Kidney (tissue), 14 donors: Measurements from ENCODE around the gene SELP. TPM values are rescaled to one million over a fixed set of nuclear protein-coding genes. Genes with fewer than 3 reads are reported as not detected.
A peak's percentile ranks its signal among the peaks of the same experiment; 100 is the strongest.

Source experiments
- DNase-seq, 5 donors: peaks; one replicate each; pipeline ENCODE4 v3.0.0-alpha.2; 2013 to 2020
- FAIRE-seq: peaks from 2 replicates; lab custom pipeline; 2012; peaks lifted over from hg19 to GRCh38; lab: Jason Lieb, UNC
- H3K27ac ChIP-seq, 2 donors: one replicate each; pipeline ENCODE4 v1.7.0; 2013; ENCODE audit warnings: low read depth in 2 of 2, low read length in 2 of 2, inconsistent platforms in 1 of 2
- H3K27me3 ChIP-seq: one replicate; pipeline ENCODE4 v1.7.1; 2013; ENCODE audit warnings: low read length, inconsistent platforms; ENCODE audit not compliant: control insufficient read depth, insufficient read depth
- H3K36me3 ChIP-seq, 3 donors: one replicate each; pipeline versions ENCODE4 v1.7.0 to v1.7.1; 2013; ENCODE audit warnings: low read length in 3 of 3, control low read depth in 1 of 3, inconsistent platforms in 1 of 3; ENCODE audit not compliant: insufficient read depth in 3 of 3, control insufficient read depth in 2 of 3
- H3K4me1 ChIP-seq, 3 donors: one replicate each; pipeline versions ENCODE4 v1.7.0 to v1.7.1; 2013; ENCODE audit warnings: low read length in 3 of 3, inconsistent platforms in 1 of 3, low read depth in 1 of 3; ENCODE audit not compliant: control insufficient read depth in 2 of 3, insufficient read depth in 2 of 3
- H3K4me3 ChIP-seq, 3 donors: one replicate each; pipeline versions ENCODE4 v1.7.0 to v1.8.1; 2013; ENCODE audit warnings: low read length in 3 of 3, control low read depth in 1 of 3, inconsistent platforms in 1 of 3
- H3K9ac ChIP-seq, 3 donors: one replicate each; pipeline versions ENCODE4 v1.7.0 to v1.7.1; 2013; ENCODE audit warnings: low read length in 3 of 3, control low read depth in 1 of 3, inconsistent platforms in 1 of 3
- H3K9me3 ChIP-seq, 3 donors: one replicate each; pipeline versions ENCODE4 v1.7.0 to v1.7.1; 2013; ENCODE audit warnings: low read length in 3 of 3, control low read depth in 1 of 3, inconsistent platforms in 1 of 3; ENCODE audit not compliant: control insufficient read depth in 2 of 3, insufficient read depth in 1 of 3
- CTCF ChIP-seq: IDR thresholded peaks from 3 replicates; pipeline ENCODE4 v1.5.1; 2012; ENCODE audit warnings: mild to moderate bottlenecking, moderate library complexity, borderline replicate concordance; ENCODE audit not compliant: insufficient read depth; ENCODE audit errors: extremely low read depth
- intact Hi-C: fragments of 100-400 bp; cut with DNase I; formaldehyde crosslinking; loops from one replicate; pipeline ENCODE4 v1.11.1; 2022
- polyA plus RNA-seq: library from polyadenylated mRNA; stranded (reverse); fragments of 350-450 nt; fragmentation: Illumina TruSeq; extraction: RNeasy Lipid Tissue Mini Kit (QIAGEN cat#74804); gene quantifications from one replicate; pipeline ENCODE4 v1.2.3, GENCODE V29; 2014; ENCODE audit warnings: low read depth, low replicate concordance; ENCODE audit not compliant: insufficient read depth
- total RNA-seq: library from RNA; stranded (reverse); fragmentation: NEBNext Ultra II Directional; extraction: Animal tissue kit (Norgen Biotek cat#: 25700); gene quantifications from one replicate; pipeline ENCODE4 v1.2.1, GENCODE V29; 2021
- donor health status: control.
- donor health status: control.
- donor health status: control.
- donor health status: control.
- donor health status: control.
- donor health status: DM: yes; HTN: yes; CAD: no.
- donor health status: Normal renal cell carcinoma (clear cell type).

The SELP gene
- total and polyA plus RNA-seq, 2 donors from 2014 or later = 12.5 to 19.4 TPM

GRCh38 chr1:169615803-169616202, 14.1 kb downstream of the SELP start:
- no peak for FAIRE-seq
- TF ChIP-seq CTCF = no peak
- no peaks in the 10 kb centered on the region for H3K9me3 ChIP-seq
- intact Hi-C loops = no loop called here
- no peaks in the 10 kb centered on the region for H3K27me3 ChIP-seq
- no peak for DNase-seq
- no peak overlapping the region for H3K4me3 ChIP-seq
- no peaks in the 10 kb centered on the region for H3K36me3 ChIP-seq
- H3K27ac ChIP-seq = no peak overlapping the region
- no peaks in the 10 kb centered on the region for H3K4me1 ChIP-seq
- H3K9ac ChIP-seq = no peak overlapping the region

- no peak overlapping the region for H3K27ac ChIP-seq
- FAIRE-seq = no peak
- no peak overlapping the region for H3K4me3 ChIP-seq
Observed at GRCh38 chr1:169610858-169611257, 19.1 kb downstream of the SELP start.

GRCh38 chr1:169610108-169610507, 19.8 kb downstream of the SELP start:
- FAIRE-seq (no peak), DNase-seq (peak in 2 of 5 donors; percentile 9 to 47)
- no peaks in the 10 kb centered on the region for H3K9me3 ChIP-seq
- H3K9ac ChIP-seq = no peak overlapping the region
- intact Hi-C loops = no loop called here
- no peaks in the 10 kb centered on the region for H3K27me3 ChIP-seq
- H3K4me1 ChIP-seq = no peaks in the 10 kb centered on the region
- H3K36me3 ChIP-seq = no peaks in the 10 kb centered on the region
- no peak overlapping the region for H3K4me3 ChIP-seq
- TF ChIP-seq CTCF = no peak
- no peak overlapping the region for H3K27ac ChIP-seq

More at GRCh38 chr1:169610858-169611257, 19.1 kb downstream of the SELP start:
- no peak for DNase-seq
- H3K27me3 ChIP-seq = no peaks in the 10 kb centered on the region
- no peaks in the 10 kb centered on the region for H3K36me3 ChIP-seq
- intact Hi-C loops = no loop called here
- no peak overlapping the region for H3K9ac ChIP-seq
- H3K4me1 ChIP-seq = no peaks in the 10 kb centered on the region
- no peaks in the 10 kb centered on the region for H3K9me3 ChIP-seq
- no peak for TF ChIP-seq CTCF

GRCh38 chr1:169608226-169608625, 21.7 kb downstream of the SELP start:
- H3K27me3 ChIP-seq = no peaks in the 10 kb centered on the region
- H3K4me3 ChIP-seq = no peak overlapping the region
- no peaks in the 10 kb centered on the region for H3K9me3 ChIP-seq
- intact Hi-C loops = loop anchor here (10.0 kb wide), 1 partner anchor 87 kb away; no protein-coding TSS in a partner anchor
- no peak overlapping the region for H3K9ac ChIP-seq
- H3K36me3 ChIP-seq = no peaks in the 10 kb centered on the region
- FAIRE-seq = no peak
- H3K27ac ChIP-seq = no peak overlapping the region
- DNase-seq = no peak
- no peak for TF ChIP-seq CTCF
- H3K4me1 ChIP-seq = no peaks in the 10 kb centered on the region
